HG03039 (cell line): ENCODE results near the gene HSPA8.
"Not testable (repeated sequence)": the region's sequence is repeated elsewhere in the genome, so short reads cannot be mapped to it uniquely, and the experiment has no call there.

Experiments
- ATAC-seq: cut with Tn5 transposase; IDR thresholded peaks from one replicate; pipeline ENCODE4 v1.9.1; 2021; ENCODE audit warnings: mild to moderate bottlenecking, moderate library complexity; ENCODE audit not compliant: unreplicated experiment

HSPA8 gene

GRCh38 chr11:123061403-123062157 is at the start of gene HSPA8:
TSS of gene HSPA8 (minus strand) at chr11:123062136. CDS start at chr11:123061324, 812 bp downstream.
- peak; percentile 2 for ATAC-seq

- no peak for ATAC-seq
Measured at GRCh38 chr11:123111465-123111864, 49.5 kb upstream of the HSPA8 start.

- ATAC-seq: no peak
Measured at GRCh38 chr11:123110397-123110796, 48.5 kb upstream of the HSPA8 start.

GRCh38 chr11:123107945-123108495 is 46.1 kb upstream of the HSPA8 start:
- no peak for ATAC-seq

- no peak for ATAC-seq
Measured at GRCh38 chr11:123104697-123105096, 42.8 kb upstream of the HSPA8 start.

GRCh38 chr11:123103326-123103980 is 41.5 kb upstream of the HSPA8 start:
- no peak for ATAC-seq

GRCh38 chr11:123100379-123101085 is 38.6 kb upstream of the HSPA8 start:
- no peak for ATAC-seq

GRCh38 chr11:123098990-123099389 is 37.1 kb upstream of the HSPA8 start:
- ATAC-seq: no peak

- ATAC-seq: no peak
Measured at GRCh38 chr11:123093739-123094138, 31.8 kb upstream of the HSPA8 start.

GRCh38 chr11:123091506-123091905 is 29.6 kb upstream of the HSPA8 start:
- no peak for ATAC-seq

GRCh38 chr11:123090168-123090567 is 28.2 kb upstream of the HSPA8 start:
- ATAC-seq: not testable (repeated sequence)

- not testable (repeated sequence) for ATAC-seq
Measured at GRCh38 chr11:123088896-123089295, 27.0 kb upstream of the HSPA8 start.

GRCh38 chr11:123087657-123088056 is 25.7 kb upstream of the HSPA8 start:
- not testable (repeated sequence) for ATAC-seq

GRCh38 chr11:123086305-123086704 is 24.4 kb upstream of the HSPA8 start:
- ATAC-seq: no peak

GRCh38 chr11:123085497-123085896 is 23.6 kb upstream of the HSPA8 start:
- ATAC-seq: no peak

GRCh38 chr11:123084454-123084853 is 22.5 kb upstream of the HSPA8 start:
- ATAC-seq: no peak

GRCh38 chr11:123083623-123084029 is 21.7 kb upstream of the HSPA8 start:
- ATAC-seq: no peak

GRCh38 chr11:123082977-123083376 is 21.0 kb upstream of the HSPA8 start:
- no peak for ATAC-seq

GRCh38 chr11:123080015-123080414 is 18.1 kb upstream of the HSPA8 start:
- ATAC-seq: no peak

- ATAC-seq: no peak
Measured at GRCh38 chr11:123076484-123076883, 14.5 kb upstream of the HSPA8 start.

- no peak for ATAC-seq
Measured at GRCh38 chr11:123073343-123074057, 11.6 kb upstream of the HSPA8 start.
